ENCODE results near the gene CHST3. TPM values are rescaled to one million over a fixed set of nuclear protein-coding genes. Genes with fewer than 3 reads are reported as not detected.
A peak's percentile ranks its signal among the peaks of the same experiment; 100 is the strongest.

CHST3 gene
- total RNA-seq, 1 experiment from 2014 or later, result 6.1 TPM

GRCh38 chr10:71979692-71980062, 15.5 kb downstream of the CHST3 start:
- no peak overlapping the region for H3K4ac ChIP-seq (ENCODE audit: low read depth, low read length)
- no peak overlapping the region for H3K23ac ChIP-seq (ENCODE audit: insufficient read length, low read depth, low read length)
- no peak overlapping the region for H3K18ac ChIP-seq (ENCODE audit: insufficient read length, low read depth, low read length)
- no peak overlapping the region for H3K9ac ChIP-seq (ENCODE audit: extremely low read depth, insufficient read length, low read length)
- H4K5ac ChIP-seq (ENCODE audit: insufficient read length, low read depth, low read length), result no peak overlapping the region
- H3K14ac ChIP-seq (ENCODE audit: insufficient read depth, low read length), result no peak overlapping the region
- no peaks in the 10 kb centered on the region for H4K20me1 ChIP-seq (ENCODE audit: control insufficient read depth, insufficient read depth, insufficient read length)
- H3K56ac ChIP-seq (ENCODE audit: insufficient read length, low read depth, low read length), result no peak overlapping the region
- no peak overlapping the region for H2BK120ac ChIP-seq (ENCODE audit: low read depth, low read length, poor library complexity, severe bottlenecking)
- H3K79me1 ChIP-seq (ENCODE audit: insufficient read depth, low read depth, low read length, poor library complexity, severe bottlenecking), result no peaks in the 10 kb centered on the region
- Mint-ChIP-seq H3K27me3 (ENCODE audit: low read depth) (no peaks in the 10 kb centered on the region), H3K4me3 (no peak overlapping the region), H3K4me1 (peaks cover 25 to 31% of the 10 kb centered on the region in 2 experiments), H3K9me3 (no peaks in the 10 kb centered on the region), H3K36me3 (ENCODE audit: insufficient read depth in 1 of 3, low read depth in 3 of 3) (0 out of 7 replicates have a peak, but pooled peaks cover 0 to 3% (median 0%) of the 10 kb centered on the region in 3 experiments), H3K27ac (0 out of 7 replicates have a peak overlapping the region, but pooled peaks of 1 of the 3 experiments have one; percentile 10)
- no peak overlapping the region for H4K91ac ChIP-seq (ENCODE audit: insufficient read length, low read depth, low read length)
- H3K79me2 ChIP-seq (ENCODE audit: insufficient read depth, low read length), result peaks cover 2% of the 10 kb centered on the region; the same call in 1 of the 2 replicates
- no peak overlapping the region for H2BK15ac ChIP-seq (ENCODE audit: low read depth, low read length)
- H4K8ac ChIP-seq (replicated peaks; ENCODE audit: insufficient read length, low read depth, low read length), result no peak overlapping the region
- no peaks in the 10 kb centered on the region for H3K23me2 ChIP-seq (ENCODE audit: insufficient read length, low read depth, low read length, poor library complexity, severe bottlenecking)
- 0 out of 2 replicates have a peak, but pooled peaks cover 2% of the 10 kb centered on the region for H3K4me1 ChIP-seq (ENCODE audit: insufficient read depth, low read length)
- no peak for DNase-seq
- H3T11ph ChIP-seq (ENCODE audit: low read length), result no peak overlapping the region
- no peak overlapping the region for H2BK12ac ChIP-seq (ENCODE audit: insufficient read length, low read depth, low read length)
- no peak overlapping the region for H3K27ac ChIP-seq (ENCODE audit: insufficient read length, low read depth, low read length)
- H3K9me3 ChIP-seq (ENCODE audit: control insufficient read depth, low read depth, low read length), result no peaks in the 10 kb centered on the region
- H3K4me2 ChIP-seq (ENCODE audit: insufficient read depth, insufficient read length, low read length), result no peak overlapping the region
- no peak overlapping the region for H2BK20ac ChIP-seq (ENCODE audit: low read depth, low read length, poor library complexity, severe bottlenecking)
- H2AFZ ChIP-seq (ENCODE audit: low read length), result no peak overlapping the region
- no peak for TF ChIP-seq CTCF (conservative IDR thresholded peaks at IDR 0.05)
- no CpG with 5 or more reads among the region's 5 CpGs for WGBS (ENCODE audit: extremely low coverage, insufficient read length, low lambda C conversion rate)
- H3K27me3 ChIP-seq (ENCODE audit: insufficient read depth, low read length), result no peaks in the 10 kb centered on the region
- H2AK5ac ChIP-seq (ENCODE audit: insufficient read length, low read length), result no peak overlapping the region
- no peak overlapping the region for H2BK5ac ChIP-seq (ENCODE audit: insufficient read length, low read length)

All from H9 (cell line).